Subcutaneous abdominal adipose tissue (tissue), 5 donors: ENCODE results near the gene CNPY4.
A peak's percentile ranks its signal among the peaks of the same experiment; 100 is the strongest.

Experiments
- H3K27ac ChIP-seq: one replicate; pipeline ENCODE4 v1.7.0; 2013; ENCODE audit warnings: low read depth, mild to moderate bottlenecking, inconsistent platforms, low read length, moderate library complexity
- H3K27me3 ChIP-seq, 5 donors: one replicate each; pipeline ENCODE4 v1.7.0; 2013; ENCODE audit warnings: low read length in 5 of 5, inconsistent platforms in 1 of 5; ENCODE audit not compliant: control insufficient read depth in 5 of 5, insufficient read depth in 4 of 5
- H3K36me3 ChIP-seq, 5 donors: one replicate each; pipeline ENCODE4 v1.7.0; 2013; ENCODE audit warnings: low read length in 5 of 5; ENCODE audit not compliant: control insufficient read depth in 5 of 5, insufficient read depth in 5 of 5
- H3K4me1 ChIP-seq, 5 donors: one replicate each; pipeline ENCODE4 v1.7.0; 2013; ENCODE audit warnings: low read length in 5 of 5, mild to moderate bottlenecking in 3 of 5, moderate library complexity in 1 of 5; ENCODE audit not compliant: control insufficient read depth in 5 of 5, insufficient read depth in 5 of 5
- H3K4me3 ChIP-seq, 5 donors: one replicate each; pipeline ENCODE4 v1.7.0; 2013; ENCODE audit warnings: low read length in 5 of 5, low read depth in 1 of 5
- H3K9ac ChIP-seq, 5 donors: one replicate each; pipeline ENCODE4 v1.7.0; 2013; ENCODE audit warnings: low read length in 5 of 5, mild to moderate bottlenecking in 4 of 5, moderate library complexity in 3 of 5
- H3K9me3 ChIP-seq, 5 donors: one replicate each; pipeline ENCODE4 v1.7.0; 2013; ENCODE audit warnings: low read length in 5 of 5; ENCODE audit not compliant: control insufficient read depth in 5 of 5
- donor health status: healthy.
- donor health status: healthy.
- donor health status: healthy.
- donor health status: healthy.
- donor health status: healthy.

CNPY4 gene

GRCh38 chr7:100091411-100092181, 27.8 kb upstream of the CNPY4 start:
- Histone ChIP-seq H3K9ac (no peak overlapping the region), H3K27ac (no peak overlapping the region), H3K36me3 (peaks cover 6 to 64% (median 60%) of the 10 kb centered on the region in 5 donors), H3K4me1 (peaks cover 10 to 45% (median 34%) of the 10 kb centered on the region in 5 donors), H3K9me3 (no peaks in the 10 kb centered on the region), H3K4me3 (no peak overlapping the region), H3K27me3 (no peaks in the 10 kb centered on the region)

- Histone ChIP-seq H3K9me3 (no peaks in the 10 kb centered on the region), H3K27me3 (no peaks in the 10 kb centered on the region), H3K4me3 (no peak overlapping the region), H3K4me1 (peaks cover 10 to 42% (median 32%) of the 10 kb centered on the region in 5 donors), H3K9ac (no peak overlapping the region), H3K36me3 (peaks cover 6 to 78% (median 72%) of the 10 kb centered on the region in 5 donors), H3K27ac (no peak overlapping the region)
These were observed 26.4 kb upstream of the CNPY4 start for GRCh38 chr7:100093054-100093453.

DNA sequence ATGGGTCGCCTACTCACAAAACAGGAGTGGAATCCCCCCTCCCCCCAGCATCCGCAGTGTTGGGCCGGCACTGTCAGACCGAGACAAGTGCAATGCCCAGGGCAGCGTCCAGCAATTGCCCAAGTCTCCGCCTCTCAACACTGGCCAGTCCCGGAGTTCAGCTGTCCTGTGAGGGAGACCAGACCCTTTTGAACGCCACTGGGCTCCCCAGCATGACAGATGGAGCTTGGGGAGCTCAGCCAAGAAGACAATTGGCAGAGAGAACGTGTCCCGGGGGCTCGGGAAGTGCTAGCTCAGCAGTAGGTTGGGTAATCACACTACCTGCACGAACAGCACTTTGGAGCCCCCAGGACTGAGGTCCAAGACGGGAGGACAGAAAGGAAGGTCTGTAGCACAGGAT, 25.9 kb upstream of the CNPY4 start:
- Histone ChIP-seq H3K4me3 (peak overlapping the region in 2 of 5 donors; percentile 9 to 25), H3K9me3 (no peaks in the 10 kb centered on the region), H3K27me3 (no peaks in the 10 kb centered on the region), H3K4me1 (peaks cover 8 to 38% (median 28%) of the 10 kb centered on the region in 5 donors), H3K36me3 (peaks cover 6 to 82% (median 77%) of the 10 kb centered on the region in 5 donors), H3K9ac (peak overlapping the region in 1 of 5 donors; percentile 48), H3K27ac (no peak overlapping the region)

- Histone ChIP-seq H3K36me3 (peaks cover 6 to 87% (median 82%) of the 10 kb centered on the region in 5 donors), H3K27me3 (no peaks in the 10 kb centered on the region), H3K9me3 (no peaks in the 10 kb centered on the region), H3K4me1 (peaks cover 7 to 40% (median 27%) of the 10 kb centered on the region in 5 donors), H3K27ac (no peak overlapping the region), H3K4me3 (peak overlapping the region in 2 of 5 donors; percentile 9 to 25), H3K9ac (peak overlapping the region in 1 of 5 donors; percentile 48)
These were observed 25.4 kb upstream of the CNPY4 start for GRCh38 chr7:100093925-100094486.

DNA sequence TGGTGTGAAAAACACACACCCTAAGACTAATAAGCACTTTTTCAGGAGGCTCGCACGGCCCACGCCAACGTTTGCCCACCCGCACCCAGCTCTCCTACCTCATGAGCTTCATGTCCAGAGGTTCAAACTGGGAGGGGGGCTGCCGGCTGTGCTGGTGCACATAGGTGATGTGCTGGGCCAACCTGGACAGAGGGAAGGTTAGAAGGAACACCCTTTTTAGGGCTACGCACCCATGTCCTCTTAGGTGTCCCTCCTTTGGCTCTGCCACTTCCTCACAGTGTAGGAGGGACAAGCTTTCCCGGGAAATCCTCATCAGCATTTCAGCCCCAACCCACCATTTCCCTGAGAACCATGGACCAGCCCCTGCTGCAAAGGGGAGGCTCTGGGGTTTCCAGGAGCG, 24.1 kb upstream of the CNPY4 start:
- Histone ChIP-seq H3K4me1 (peaks cover 11 to 42% (median 30%) of the 10 kb centered on the region in 5 donors), H3K36me3 (peaks cover 6 to 92% (median 87%) of the 10 kb centered on the region in 5 donors), H3K4me3 (no peak overlapping the region), H3K27ac (no peak overlapping the region), H3K9me3 (no peaks in the 10 kb centered on the region), H3K9ac (peak overlapping the region in 1 of 5 donors; percentile 13), H3K27me3 (no peaks in the 10 kb centered on the region)

- Histone ChIP-seq H3K27me3 (no peaks in the 10 kb centered on the region), H3K4me1 (peaks cover 11 to 42% (median 30%) of the 10 kb centered on the region in 5 donors), H3K36me3 (peaks cover 4 to 88% (median 83%) of the 10 kb centered on the region in 5 donors), H3K27ac (no peak overlapping the region), H3K9ac (no peak overlapping the region), H3K4me3 (no peak overlapping the region), H3K9me3 (no peaks in the 10 kb centered on the region)
These were observed 23.7 kb upstream of the CNPY4 start for GRCh38 chr7:100095704-100096103.

GRCh38 chr7:100098913-100099312, 20.5 kb upstream of the CNPY4 start:
- no peak overlapping the region for H3K4me3 ChIP-seq
- no peaks in the 10 kb centered on the region for H3K27me3 ChIP-seq
- peaks cover 6 to 37% (median 31%) of the 10 kb centered on the region in 5 donors for H3K4me1 ChIP-seq
- peaks cover 0 to 64% (median 58%) of the 10 kb centered on the region in 5 donors for H3K36me3 ChIP-seq
- H3K9me3 ChIP-seq = no peaks in the 10 kb centered on the region
- H3K9ac ChIP-seq = no peak overlapping the region
- H3K27ac ChIP-seq = no peak overlapping the region

DNA sequence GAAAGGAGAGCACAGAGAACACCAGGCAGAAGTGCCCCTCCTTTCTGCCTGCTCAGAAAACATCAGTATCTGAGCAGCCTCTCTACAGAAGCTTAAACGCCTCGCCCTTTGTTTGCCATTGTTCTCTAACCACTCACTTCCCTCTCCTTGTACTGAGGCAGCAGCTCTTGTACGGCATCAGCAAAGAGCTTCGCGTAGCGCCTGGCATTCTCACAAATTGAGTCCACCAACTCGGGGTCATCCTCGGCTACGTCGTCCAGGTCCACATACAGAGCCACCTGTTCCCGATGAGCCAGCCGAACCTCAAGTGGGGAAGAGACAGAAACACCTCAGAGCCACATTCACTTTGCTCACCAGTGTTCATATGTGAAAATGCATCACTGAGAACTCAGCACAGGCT, 20.0 kb upstream of the CNPY4 start:
- H3K4me1 ChIP-seq = peaks cover 6 to 32% (median 26%) of the 10 kb centered on the region in 5 donors
- no peaks in the 10 kb centered on the region for H3K27me3 ChIP-seq
- H3K4me3 ChIP-seq = peak overlapping the region; percentile 81 to 84 (median 81)
- peak overlapping the region in 4 of 5 donors; percentile 60 to 68 (median 65) for H3K9ac ChIP-seq
- H3K27ac ChIP-seq = peak overlapping the region; percentile 89
- peaks cover 0 to 63% (median 54%) of the 10 kb centered on the region in 5 donors for H3K36me3 ChIP-seq
- no peaks in the 10 kb centered on the region for H3K9me3 ChIP-seq

GRCh38 chr7:100100420-100101015, 18.9 kb upstream of the CNPY4 start:
- Histone ChIP-seq H3K27me3 (no peaks in the 10 kb centered on the region), H3K9me3 (no peaks in the 10 kb centered on the region), H3K4me3 (peak overlapping the region; percentile 81 to 84 (median 81)), H3K36me3 (peaks cover 0 to 62% (median 55%) of the 10 kb centered on the region in 5 donors), H3K27ac (peak overlapping the region; percentile 89), H3K4me1 (peaks cover 6 to 31% (median 26%) of the 10 kb centered on the region in 5 donors), H3K9ac (peak overlapping the region; percentile 63 to 85 (median 78))
